AG20443 (cell line): ENCODE results near the gene FOXQ1.
"Not testable (repeated sequence)": the region's sequence is repeated elsewhere in the genome, so short reads cannot be mapped to it uniquely, and the experiment has no call there.

Experiments used
- DNase-seq: peaks from one replicate; pipeline ENCODE4 v3.0.0; 2012; ENCODE audit warnings: low spot score, mixed read lengths

The FOXQ1 gene

DNA sequence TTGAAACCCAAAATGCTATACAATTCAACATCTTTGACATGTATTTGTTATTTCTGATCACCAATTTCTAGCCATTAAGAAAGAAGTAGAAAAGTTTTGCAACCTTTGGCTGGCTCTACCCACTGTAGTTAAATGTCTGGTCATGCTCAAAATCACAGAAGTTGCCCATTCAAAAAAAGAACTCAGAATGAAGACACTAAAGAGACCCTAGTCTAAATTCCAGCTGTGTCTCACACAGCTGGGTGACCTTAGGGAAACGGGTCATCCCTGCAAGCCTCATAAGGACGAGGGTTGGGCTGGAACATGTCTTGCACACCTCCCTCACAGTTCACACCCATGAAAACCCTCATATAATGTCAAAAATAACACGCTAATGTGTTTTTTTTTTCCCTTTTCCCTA lies 10.3 kb downstream of the FOXQ1 start:
- no peak for DNase-seq

DNA sequence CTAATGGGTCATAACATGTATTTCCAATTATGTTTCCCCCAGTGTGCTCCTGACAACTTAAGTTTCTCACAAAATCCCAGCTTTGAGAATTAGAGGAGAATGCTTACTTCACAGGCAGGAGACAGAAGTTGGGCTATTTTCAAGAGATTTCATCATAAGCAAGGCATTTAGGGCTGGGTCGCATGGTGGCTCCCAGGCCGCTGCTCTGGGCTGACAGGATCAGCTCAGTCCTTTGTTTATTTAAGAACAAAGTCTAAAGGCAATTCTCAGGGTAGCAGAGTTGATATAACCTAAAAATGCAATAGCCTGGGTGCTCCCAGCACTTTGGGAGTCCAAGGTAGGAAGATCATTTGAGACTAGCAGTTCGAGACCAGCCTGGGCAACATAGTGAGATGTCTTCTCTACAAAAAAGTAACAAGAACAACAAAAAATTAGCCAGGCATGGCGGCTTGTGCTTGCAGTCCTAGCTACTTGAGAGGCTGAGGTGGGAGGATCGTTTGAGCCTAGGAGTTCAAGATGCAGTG lies 10.9 kb downstream of the FOXQ1 start:
- DNase-seq = peak; percentile 43

- DNase-seq = no peak
Measured at GRCh38 chr6:1324936-1325335, 13.0 kb downstream of the FOXQ1 start.

GRCh38 chr6:1325461-1326309 lies 13.8 kb downstream of the FOXQ1 start:
- peak; percentile 80 for DNase-seq

DNA sequence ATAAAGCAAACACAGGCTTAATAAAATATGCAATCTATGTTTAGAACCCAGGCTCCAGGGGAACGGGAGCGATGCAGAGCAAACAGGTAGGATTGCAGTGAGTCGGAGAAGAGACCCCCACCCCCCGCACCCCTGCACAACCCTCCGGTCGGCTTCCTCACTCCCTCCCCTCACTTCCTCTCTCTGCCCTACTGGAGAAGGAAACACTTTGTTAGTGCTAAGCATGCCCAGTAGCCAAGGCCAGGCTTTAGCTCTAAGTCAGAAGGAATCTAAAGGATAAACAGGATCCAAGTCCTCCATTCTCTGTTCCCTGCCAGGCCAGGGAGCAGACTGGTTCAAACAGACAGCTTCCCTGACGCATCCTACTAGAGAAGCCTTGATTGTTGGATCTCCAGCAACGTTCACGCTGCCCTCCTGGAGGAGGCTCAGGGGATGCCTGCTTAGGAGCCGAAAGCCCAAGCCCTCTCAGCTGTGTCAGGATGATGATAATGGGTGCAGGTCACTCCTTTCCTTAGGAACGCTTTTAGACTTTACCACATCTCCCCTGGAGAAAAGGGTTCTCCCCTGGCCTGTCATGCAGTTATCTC lies 14.7 kb downstream of the FOXQ1 start:
- no peak for DNase-seq

GRCh38 chr6:1327630-1328029 lies 15.7 kb downstream of the FOXQ1 start:
- DNase-seq = no peak

DNA sequence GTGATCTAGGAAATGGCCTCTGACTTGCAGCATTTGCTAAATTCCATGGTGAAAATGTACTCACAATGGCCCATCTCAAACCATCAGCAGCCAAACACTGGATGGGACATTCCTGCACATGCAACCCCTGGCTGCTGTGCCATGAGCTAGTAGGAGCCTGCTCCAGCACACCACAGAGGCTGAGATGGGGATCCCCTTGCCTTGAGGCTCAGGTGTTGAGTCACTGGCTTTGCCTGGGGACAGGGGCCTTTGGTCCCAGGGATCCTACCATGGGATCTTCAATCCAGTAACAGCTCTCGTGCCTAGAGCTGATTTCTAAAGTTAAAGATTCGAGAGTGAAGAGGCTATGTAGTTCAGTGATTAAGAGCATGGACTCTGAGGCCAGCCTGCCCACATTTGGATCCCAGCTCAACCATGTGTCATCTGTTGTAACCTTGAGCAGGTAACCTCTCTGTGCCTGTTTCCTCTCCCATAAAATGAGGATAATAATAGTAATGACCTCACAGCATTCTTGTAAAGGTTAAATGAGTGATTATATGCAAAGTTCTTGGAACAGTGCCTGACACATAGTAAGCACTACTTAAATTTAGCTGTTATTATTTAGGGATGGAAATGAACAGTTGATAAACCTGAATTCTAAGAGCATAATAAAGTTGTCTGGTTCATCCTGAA lies 16.4 kb downstream of the FOXQ1 start:
- DNase-seq = no peak

DNA sequence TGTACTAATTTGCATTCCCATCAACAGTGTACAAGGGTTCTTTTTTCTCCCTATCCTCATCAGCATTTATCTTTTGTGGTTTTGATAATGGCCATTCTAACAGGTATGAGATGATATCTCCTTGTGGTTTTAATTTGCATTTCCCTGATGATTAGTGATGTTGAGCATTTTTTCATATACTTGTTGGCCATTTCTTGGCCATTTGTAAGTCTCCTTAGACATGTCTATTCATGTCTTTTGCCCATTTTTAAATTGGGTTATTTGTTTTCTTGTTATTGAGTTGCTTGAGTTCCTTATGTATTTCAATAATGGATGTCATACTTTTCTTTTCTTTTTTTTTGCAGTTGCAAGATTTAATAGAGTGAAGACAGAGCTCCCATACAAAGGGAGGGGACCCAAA lies 17.8 kb downstream of the FOXQ1 start:
- DNase-seq = no peak

GRCh38 chr6:1334684-1335083 lies 22.8 kb downstream of the FOXQ1 start:
- DNase-seq = no peak

GRCh38 chr6:1335367-1336037 lies 23.6 kb downstream of the FOXQ1 start:
- peak; percentile 85 for DNase-seq

DNA sequence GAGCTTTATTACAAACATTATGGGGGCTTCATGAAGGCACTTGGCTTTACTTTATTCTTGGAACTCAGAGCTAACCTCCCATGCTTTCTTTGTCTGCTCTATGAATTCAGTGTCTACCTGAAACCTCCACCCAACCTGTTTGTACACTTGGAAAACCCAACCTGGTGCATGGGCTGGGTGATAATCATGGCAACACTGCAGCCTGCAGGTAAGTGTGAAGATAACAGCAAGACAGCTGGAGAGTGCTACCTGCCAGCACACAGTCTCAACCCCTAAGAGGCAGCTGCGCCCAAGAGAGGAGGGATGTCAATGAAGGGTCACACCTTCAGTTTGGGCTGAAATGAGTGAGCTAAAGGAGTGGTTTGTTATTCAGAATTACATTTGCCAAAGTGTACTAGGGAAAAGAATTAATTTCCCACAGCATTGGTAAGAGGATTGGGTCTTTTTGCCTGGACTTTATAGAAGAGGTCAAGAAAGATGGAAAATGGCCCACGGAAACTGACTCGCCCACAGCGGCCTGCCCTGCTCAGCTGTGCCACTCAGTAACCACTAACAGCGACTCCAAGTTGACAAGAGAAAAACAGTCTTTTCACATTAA lies 24.4 kb downstream of the FOXQ1 start:
- no peak for DNase-seq

- DNase-seq = no peak
Measured at GRCh38 chr6:1337791-1338190, 25.9 kb downstream of the FOXQ1 start.

DNA sequence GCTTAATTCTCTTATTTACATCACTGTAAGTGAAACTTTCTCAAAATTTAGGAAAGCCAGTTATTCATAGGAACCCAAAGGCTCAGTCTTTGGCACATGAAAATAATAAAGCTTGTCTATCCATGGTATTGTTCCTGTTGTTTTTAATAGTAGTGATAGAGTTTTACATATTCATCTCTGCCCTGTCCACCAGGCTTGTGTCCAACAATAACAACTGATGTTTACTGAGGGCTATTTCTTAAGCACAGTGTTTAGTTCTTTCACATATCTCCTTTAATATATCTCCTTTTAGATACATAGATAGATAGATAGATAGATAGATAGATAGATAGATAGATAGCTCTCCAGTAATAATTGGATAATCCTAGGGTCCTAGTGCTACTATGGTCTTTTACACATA lies 34.2 kb downstream of the FOXQ1 start:
- DNase-seq = no peak

DNA sequence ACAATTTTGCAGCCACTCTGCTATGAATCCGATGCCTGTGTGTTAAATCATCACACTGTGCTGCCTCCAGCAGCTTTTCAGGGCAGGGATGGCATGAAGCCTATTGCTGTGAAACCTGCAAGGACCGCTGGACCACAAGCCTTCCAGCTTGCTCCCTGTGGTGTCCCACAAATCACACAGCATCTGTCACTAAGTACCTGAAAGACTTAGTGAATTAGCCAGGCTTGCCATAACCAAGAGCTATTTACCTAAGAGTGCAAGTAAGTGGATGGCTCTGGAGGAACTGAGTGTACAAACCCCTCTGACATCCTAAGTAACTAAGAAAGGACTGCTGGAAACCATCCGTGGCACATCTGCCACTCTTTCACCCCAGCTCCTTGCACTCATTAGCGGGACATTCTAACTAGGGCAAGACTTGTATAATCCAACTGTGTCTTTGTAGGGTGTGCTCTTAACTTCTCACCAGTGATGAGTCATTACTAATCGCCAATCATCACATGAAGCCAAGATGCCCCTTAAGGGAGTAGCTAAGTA lies 34.7 kb downstream of the FOXQ1 start:
- DNase-seq = no peak

DNA sequence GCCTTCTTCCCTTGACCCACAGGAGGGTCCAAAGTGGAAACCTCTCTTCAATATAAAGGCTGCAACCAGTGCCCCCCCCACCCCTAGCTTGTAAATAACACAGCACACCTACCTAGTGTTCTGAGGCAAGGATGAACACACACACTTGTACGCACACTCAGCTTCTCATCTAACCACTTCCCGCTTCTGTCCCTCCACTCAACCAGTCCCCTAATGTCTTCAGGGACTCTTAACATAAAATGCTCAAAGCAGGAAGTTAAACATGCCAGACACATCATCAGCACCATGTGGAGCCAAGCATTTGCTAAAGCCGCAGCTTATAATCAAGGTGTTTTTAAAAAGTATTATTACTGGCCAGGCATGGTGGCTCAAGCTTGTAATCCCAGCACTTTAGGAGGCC lies 35.3 kb downstream of the FOXQ1 start:
- no peak for DNase-seq

GRCh38 chr6:1348675-1349074 lies 36.8 kb downstream of the FOXQ1 start:
- peak; percentile 21 for DNase-seq

GRCh38 chr6:1349655-1350054 lies 37.8 kb downstream of the FOXQ1 start:
- no peak for DNase-seq

DNA sequence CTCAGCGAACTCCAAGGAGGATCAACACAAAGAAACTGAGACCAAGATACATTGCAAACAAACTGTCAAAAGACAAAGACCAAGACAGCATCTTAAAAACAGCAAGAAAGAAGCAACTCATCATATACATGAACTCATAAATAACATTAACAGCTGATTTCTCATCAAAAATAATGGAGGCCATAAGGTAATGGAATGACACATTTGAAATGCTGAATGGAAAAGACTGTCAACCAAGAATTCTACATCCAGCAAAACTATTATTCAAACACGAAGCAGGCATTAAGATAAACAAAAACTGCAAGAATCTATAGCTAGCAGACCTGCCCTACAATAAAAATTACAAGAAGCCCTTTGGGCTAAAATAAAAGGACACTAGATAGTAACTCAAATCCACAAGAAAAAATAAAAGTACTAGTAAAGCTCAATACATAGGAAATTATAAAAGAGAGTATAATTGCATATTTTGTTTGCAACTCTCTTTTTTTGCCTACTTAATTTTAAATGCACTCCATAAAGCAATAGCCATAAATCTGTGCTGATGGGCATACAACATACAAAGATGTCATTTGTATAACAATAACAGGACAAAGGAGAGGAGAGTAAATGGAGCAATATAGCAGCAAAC lies 39.6 kb downstream of the FOXQ1 start:
- no peak for DNase-seq

GRCh38 chr6:1355068-1355467 lies 43.2 kb downstream of the FOXQ1 start:
- not testable (repeated sequence) for DNase-seq

GRCh38 chr6:1361717-1362116 lies 49.8 kb downstream of the FOXQ1 start:
- DNase-seq = not testable (repeated sequence)

GRCh38 chr6:1362643-1363042 lies 50.7 kb downstream of the FOXQ1 start:
- no peak for DNase-seq
